Fibroblast of lung (primary cell): ENCODE measurements around the gene NR2E1. TPM values are rescaled to one million over a fixed set of nuclear protein-coding genes. Genes with fewer than 3 reads are reported as not detected.

ENCODE experiments used
- DNase-seq, 2 donors: peaks; one replicate each; pipeline versions ENCODE4 v3.0.0 to v3.0.0-alpha.2; 2010; ENCODE audit warnings: low read depth in 2 of 2
- H2AFZ ChIP-seq: 2 replicates; pipeline ENCODE4 v1.5.1; 2012; ENCODE audit warnings: low read length, control low read depth, inconsistent platforms
- H3K27ac ChIP-seq: 2 replicates; pipeline ENCODE4 v1.5.1; 2011; ENCODE audit warnings: low read length, control low read depth; ENCODE audit not compliant: insufficient read depth
- H3K27me3 ChIP-seq: 2 replicates; pipeline ENCODE4 v1.5.1; 2011; ENCODE audit warnings: mild to moderate bottlenecking, low read length; ENCODE audit not compliant: control insufficient read depth, insufficient read depth
- H3K36me3 ChIP-seq: 2 replicates; pipeline ENCODE4 v1.5.1; 2011; ENCODE audit warnings: low read length; ENCODE audit not compliant: control insufficient read depth, insufficient read depth
- H3K4me1 ChIP-seq: 2 replicates; pipeline ENCODE4 v1.5.1; 2011; ENCODE audit warnings: low read length; ENCODE audit not compliant: control insufficient read depth, insufficient read depth; ENCODE audit errors: extremely low read depth
- H3K4me2 ChIP-seq: 2 replicates; pipeline ENCODE4 v1.5.1; 2011; ENCODE audit warnings: low read length, control low read depth; ENCODE audit not compliant: insufficient read depth; ENCODE audit errors: extremely low read depth
- H3K4me3 ChIP-seq, 4 experiments: fragments of 200-600 bp in 1 of 4; sonication (generic) in 1 of 4; replicated peaks in 1 of 4; 2 replicates each; pipeline ENCODE4 v1.5.1; 2011 to 2016; ENCODE audit warnings: low read length in 4 of 4, low read depth in 3 of 4, mild to moderate bottlenecking in 3 of 4, control low read depth in 2 of 4, inconsistent platforms in 1 of 4, mixed read lengths in 1 of 4; ENCODE audit not compliant: insufficient read depth in 1 of 4; ENCODE audit errors: control extremely low read depth in 1 of 4
- H3K79me2 ChIP-seq: 2 replicates; pipeline ENCODE4 v1.5.1; 2012; ENCODE audit warnings: mild to moderate bottlenecking, low read length, inconsistent platforms; ENCODE audit not compliant: control insufficient read depth, insufficient read depth
- H3K9ac ChIP-seq: 2 replicates; pipeline ENCODE4 v1.5.1; 2011; ENCODE audit warnings: mild to moderate bottlenecking, low read length, control low read depth; ENCODE audit not compliant: insufficient read depth
- H3K9me3 ChIP-seq: 2 replicates; pipeline ENCODE4 v1.5.1; 2012; ENCODE audit warnings: low read depth, low read length; ENCODE audit not compliant: control insufficient read depth, insufficient read depth
- H4K20me1 ChIP-seq: 2 replicates; pipeline ENCODE4 v1.5.1; 2011; ENCODE audit warnings: low read length; ENCODE audit not compliant: control insufficient read depth, insufficient read depth; ENCODE audit errors: extremely low read depth
- CTCF ChIP-seq, 2 donors: IDR thresholded peaks in 1 of 2; conservative IDR thresholded peaks in 1 of 2; 1 replicate in 1 of 2; 2 replicates in 1 of 2; pipeline ENCODE4 v1.5.1; 2011 to 2012; ENCODE audit warnings: low read length in 2 of 2, control low read depth in 1 of 2, inconsistent platforms in 1 of 2, low read depth in 1 of 2, mild to moderate bottlenecking in 1 of 2
- EZH2 ChIP-seq: IDR thresholded peaks from 2 replicates; pipeline ENCODE4 v1.5.1; 2012; ENCODE audit warnings: low read length, control low read depth, mild to moderate bottlenecking; ENCODE audit errors: missing control alignments
- polyA plus RNA-seq, 2 donors: library from polyadenylated mRNA; depleted of rRNA in 1 of 2; stranded (reverse) in 1 of 2; unstranded in 1 of 2; fragments of >200 nt; gene quantifications; 2 replicates each; pipeline ENCODE4 v1.2.1, GENCODE V29; 2011 to 2012; ENCODE audit warnings: missing spikeins in 1 of 2
- total RNA-seq: library from RNA; depleted of rRNA; stranded (reverse); fragments of >200 nt; gene quantifications from 2 replicates; pipeline ENCODE4 v1.2.1, GENCODE V29; 2014

NR2E1 gene
- total and polyA plus RNA-seq, 2 donors (not counting 1 experiment from before 2014, with no cell fraction given) = not detected

GRCh38 chr6:108123481-108123929 lies 42.3 kb upstream of the NR2E1 start:
- Histone ChIP-seq H3K79me2 (no peaks in the 10 kb centered on the region), H2AFZ (no peak overlapping the region), H3K4me2 (no peak overlapping the region), H3K9me3 (no peaks in the 10 kb centered on the region), H3K36me3 (no peaks in the 10 kb centered on the region), H3K9ac (no peak overlapping the region), H3K4me1 (no peaks in the 10 kb centered on the region), H3K4me3 (no peak overlapping the region), H3K27me3 (peaks cover 65% of the 10 kb centered on the region), H3K27ac (no peak overlapping the region), H4K20me1 (no peaks in the 10 kb centered on the region)
- no peak for TF ChIP-seq CTCF (conservative IDR thresholded peaks at IDR 0.05 in 1 of 2, IDR thresholded peaks at IDR 0.05 in 1 of 2; ENCODE audit: low read depth in 1 of 2, low read length in 2 of 2)
- no peak for TF ChIP-seq EZH2
- DNase-seq = no peak

GRCh38 chr6:108123946-108124345 lies 41.9 kb upstream of the NR2E1 start:
- no peak for TF ChIP-seq CTCF (conservative IDR thresholded peaks at IDR 0.05 in 1 of 2, IDR thresholded peaks at IDR 0.05 in 1 of 2; ENCODE audit: low read depth in 1 of 2, low read length in 2 of 2)
- TF ChIP-seq EZH2 = no peak
- H3K36me3 ChIP-seq = no peaks in the 10 kb centered on the region
- H4K20me1 ChIP-seq = no peaks in the 10 kb centered on the region
- H3K4me1 ChIP-seq = no peaks in the 10 kb centered on the region
- peaks cover 61% of the 10 kb centered on the region for H3K27me3 ChIP-seq
- no peak overlapping the region for H3K9ac ChIP-seq
- no peak overlapping the region for H2AFZ ChIP-seq
- no peak for DNase-seq
- no peaks in the 10 kb centered on the region for H3K9me3 ChIP-seq
- H3K27ac ChIP-seq = no peak overlapping the region
- no peaks in the 10 kb centered on the region for H3K79me2 ChIP-seq
- H3K4me2 ChIP-seq = no peak overlapping the region
- no peak overlapping the region for H3K4me3 ChIP-seq

- Histone ChIP-seq H3K9ac (no peak overlapping the region), H3K36me3 (no peaks in the 10 kb centered on the region), H3K79me2 (no peaks in the 10 kb centered on the region), H3K4me2 (no peak overlapping the region), H3K9me3 (no peaks in the 10 kb centered on the region), H3K27me3 (peaks cover 35% of the 10 kb centered on the region), H2AFZ (no peak overlapping the region), H3K27ac (no peak overlapping the region), H4K20me1 (no peaks in the 10 kb centered on the region), H3K4me1 (no peaks in the 10 kb centered on the region), H3K4me3 (no peak overlapping the region)
- DNase-seq = no peak
- TF ChIP-seq EZH2 = no peak
- TF ChIP-seq CTCF (conservative IDR thresholded peaks at IDR 0.05 in 1 of 2, IDR thresholded peaks at IDR 0.05 in 1 of 2; ENCODE audit: low read depth in 1 of 2, low read length in 2 of 2) = no peak
Observed at GRCh38 chr6:108127056-108127455, 38.8 kb upstream of the NR2E1 start.
